Fibroblast of lung (primary cell): ENCODE data around the gene R3HCC1L. TPM values are rescaled to one million over a fixed set of nuclear protein-coding genes. Genes with fewer than 3 reads are reported as not detected.

Experiments used
- DNase-seq, 2 donors: peaks; one replicate each; pipeline versions ENCODE4 v3.0.0 to v3.0.0-alpha.2; 2010; ENCODE audit warnings: low read depth in 2 of 2
- H2AFZ ChIP-seq: 2 replicates; pipeline ENCODE4 v1.5.1; 2012; ENCODE audit warnings: low read length, control low read depth, inconsistent platforms
- H3K27ac ChIP-seq: 2 replicates; pipeline ENCODE4 v1.5.1; 2011; ENCODE audit warnings: low read length, control low read depth; ENCODE audit not compliant: insufficient read depth
- H3K27me3 ChIP-seq: 2 replicates; pipeline ENCODE4 v1.5.1; 2011; ENCODE audit warnings: mild to moderate bottlenecking, low read length; ENCODE audit not compliant: control insufficient read depth, insufficient read depth
- H3K36me3 ChIP-seq: 2 replicates; pipeline ENCODE4 v1.5.1; 2011; ENCODE audit warnings: low read length; ENCODE audit not compliant: control insufficient read depth, insufficient read depth
- H3K4me1 ChIP-seq: 2 replicates; pipeline ENCODE4 v1.5.1; 2011; ENCODE audit warnings: low read length; ENCODE audit not compliant: control insufficient read depth, insufficient read depth; ENCODE audit errors: extremely low read depth
- H3K4me2 ChIP-seq: 2 replicates; pipeline ENCODE4 v1.5.1; 2011; ENCODE audit warnings: low read length, control low read depth; ENCODE audit not compliant: insufficient read depth; ENCODE audit errors: extremely low read depth
- H3K4me3 ChIP-seq, 4 experiments: fragments of 200-600 bp in 1 of 4; sonication (generic) in 1 of 4; replicated peaks in 1 of 4; 2 replicates each; pipeline ENCODE4 v1.5.1; 2011 to 2016; ENCODE audit warnings: low read length in 4 of 4, low read depth in 3 of 4, mild to moderate bottlenecking in 3 of 4, control low read depth in 2 of 4, inconsistent platforms in 1 of 4, mixed read lengths in 1 of 4; ENCODE audit not compliant: insufficient read depth in 1 of 4; ENCODE audit errors: control extremely low read depth in 1 of 4
- H3K79me2 ChIP-seq: 2 replicates; pipeline ENCODE4 v1.5.1; 2012; ENCODE audit warnings: mild to moderate bottlenecking, low read length, inconsistent platforms; ENCODE audit not compliant: control insufficient read depth, insufficient read depth
- H3K9ac ChIP-seq: 2 replicates; pipeline ENCODE4 v1.5.1; 2011; ENCODE audit warnings: mild to moderate bottlenecking, low read length, control low read depth; ENCODE audit not compliant: insufficient read depth
- H3K9me3 ChIP-seq: 2 replicates; pipeline ENCODE4 v1.5.1; 2012; ENCODE audit warnings: low read depth, low read length; ENCODE audit not compliant: control insufficient read depth, insufficient read depth
- H4K20me1 ChIP-seq: 2 replicates; pipeline ENCODE4 v1.5.1; 2011; ENCODE audit warnings: low read length; ENCODE audit not compliant: control insufficient read depth, insufficient read depth; ENCODE audit errors: extremely low read depth
- CTCF ChIP-seq, 2 donors: IDR thresholded peaks in 1 of 2; conservative IDR thresholded peaks in 1 of 2; 1 replicate in 1 of 2; 2 replicates in 1 of 2; pipeline ENCODE4 v1.5.1; 2011 to 2012; ENCODE audit warnings: low read length in 2 of 2, control low read depth in 1 of 2, inconsistent platforms in 1 of 2, low read depth in 1 of 2, mild to moderate bottlenecking in 1 of 2
- EZH2 ChIP-seq: IDR thresholded peaks from 2 replicates; pipeline ENCODE4 v1.5.1; 2012; ENCODE audit warnings: low read length, control low read depth, mild to moderate bottlenecking; ENCODE audit errors: missing control alignments
- polyA plus RNA-seq, 2 donors: library from polyadenylated mRNA; depleted of rRNA in 1 of 2; stranded (reverse) in 1 of 2; unstranded in 1 of 2; fragments of >200 nt; gene quantifications; 2 replicates each; pipeline ENCODE4 v1.2.1, GENCODE V29; 2011 to 2012; ENCODE audit warnings: missing spikeins in 1 of 2
- total RNA-seq: library from RNA; depleted of rRNA; stranded (reverse); fragments of >200 nt; gene quantifications from 2 replicates; pipeline ENCODE4 v1.2.1, GENCODE V29; 2014

R3HCC1L gene
- total and polyA plus RNA-seq, 2 donors (not counting 1 experiment from before 2014, with no cell fraction given) = 11.1 to 19.5 TPM

GRCh38 chr10:98098247-98098646 lies 36.2 kb upstream of the R3HCC1L start:
- no peaks in the 10 kb centered on the region for H3K36me3 ChIP-seq
- no peaks in the 10 kb centered on the region for H3K79me2 ChIP-seq
- no peaks in the 10 kb centered on the region for H3K9me3 ChIP-seq
- no peak overlapping the region for H3K9ac ChIP-seq
- H3K27ac ChIP-seq = no peak overlapping the region
- H2AFZ ChIP-seq = no peak overlapping the region
- no peak overlapping the region for H3K4me3 ChIP-seq
- no peaks in the 10 kb centered on the region for H4K20me1 ChIP-seq
- DNase-seq = no peak
- H3K4me1 ChIP-seq = no peaks in the 10 kb centered on the region
- TF ChIP-seq CTCF (conservative IDR thresholded peaks at IDR 0.05 in 1 of 2, IDR thresholded peaks at IDR 0.05 in 1 of 2; ENCODE audit: low read depth in 1 of 2, low read length in 2 of 2) = no peak
- no peak for TF ChIP-seq EZH2
- H3K4me2 ChIP-seq = no peak overlapping the region
- H3K27me3 ChIP-seq = no peaks in the 10 kb centered on the region

GRCh38 chr10:98100476-98100875 lies 34.0 kb upstream of the R3HCC1L start:
- no peak overlapping the region for H2AFZ ChIP-seq
- H3K4me2 ChIP-seq = no peak overlapping the region
- TF ChIP-seq EZH2 (no peak), CTCF (conservative IDR thresholded peaks at IDR 0.05 in 1 of 2, IDR thresholded peaks at IDR 0.05 in 1 of 2; ENCODE audit: low read depth in 1 of 2, low read length in 2 of 2) (no peak)
- no peak overlapping the region for H3K4me3 ChIP-seq
- no peaks in the 10 kb centered on the region for H3K4me1 ChIP-seq
- no peaks in the 10 kb centered on the region for H3K36me3 ChIP-seq
- no peak overlapping the region for H3K9ac ChIP-seq
- no peaks in the 10 kb centered on the region for H3K9me3 ChIP-seq
- H4K20me1 ChIP-seq = no peaks in the 10 kb centered on the region
- H3K79me2 ChIP-seq = no peaks in the 10 kb centered on the region
- H3K27ac ChIP-seq = no peak overlapping the region
- H3K27me3 ChIP-seq = no peaks in the 10 kb centered on the region
- DNase-seq = no peak

GRCh38 chr10:98101366-98101765 lies 33.1 kb upstream of the R3HCC1L start:
- H3K9me3 ChIP-seq = no peaks in the 10 kb centered on the region
- no peak overlapping the region for H2AFZ ChIP-seq
- H3K4me1 ChIP-seq = no peaks in the 10 kb centered on the region
- H3K4me3 ChIP-seq = no peak overlapping the region
- H4K20me1 ChIP-seq = no peaks in the 10 kb centered on the region
- H3K4me2 ChIP-seq = no peak overlapping the region
- H3K9ac ChIP-seq = no peak overlapping the region
- TF ChIP-seq CTCF (conservative IDR thresholded peaks at IDR 0.05 in 1 of 2, IDR thresholded peaks at IDR 0.05 in 1 of 2; ENCODE audit: low read depth in 1 of 2, low read length in 2 of 2) = no peak
- no peak for TF ChIP-seq EZH2
- H3K36me3 ChIP-seq = no peaks in the 10 kb centered on the region
- H3K27me3 ChIP-seq = no peaks in the 10 kb centered on the region
- H3K27ac ChIP-seq = no peak overlapping the region
- peak in 1 of 2 donors; percentile 1 for DNase-seq
- H3K79me2 ChIP-seq = no peaks in the 10 kb centered on the region
